22Rv1 (cell line): Measurements from ENCODE around the gene ADCY5.

ENCODE experiments used
- ZFX ChIP-seq: fragments of 450-650 bp; IDR thresholded peaks from 2 replicates; pipeline ENCODE4 v1.6.1; 2017; ENCODE audit warnings: antibody characterized with exemption, borderline replicate concordance
- TF ChIP-seq, protein P1 (sequence below): fragments of 450-650 bp; IDR thresholded peaks from 2 replicates; pipeline ENCODE4 v1.5.1; 2017; ENCODE audit warnings: mild to moderate bottlenecking

DNA sequence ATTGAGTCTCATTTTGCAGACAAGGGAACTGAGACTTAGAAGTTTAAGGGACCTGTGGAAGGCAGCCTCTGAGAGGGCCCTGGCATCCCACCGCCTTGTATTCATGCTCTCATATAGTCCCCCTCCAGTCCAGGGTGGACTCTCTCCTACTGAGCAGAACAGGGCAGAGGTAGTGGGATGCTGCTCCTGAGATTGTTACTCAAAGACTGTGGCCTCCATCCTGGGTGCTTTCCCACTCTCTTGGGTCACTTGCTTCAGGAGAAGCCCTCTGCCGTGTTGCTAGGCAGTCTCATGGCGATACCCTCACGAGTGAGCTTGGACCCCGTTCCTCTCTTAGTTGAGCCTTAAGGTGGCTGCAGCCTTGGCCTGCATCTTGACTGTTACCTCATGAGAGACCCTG lies 22.2 kb upstream of the ADCY5 start:
- TF ChIP-seq, protein P1, sequence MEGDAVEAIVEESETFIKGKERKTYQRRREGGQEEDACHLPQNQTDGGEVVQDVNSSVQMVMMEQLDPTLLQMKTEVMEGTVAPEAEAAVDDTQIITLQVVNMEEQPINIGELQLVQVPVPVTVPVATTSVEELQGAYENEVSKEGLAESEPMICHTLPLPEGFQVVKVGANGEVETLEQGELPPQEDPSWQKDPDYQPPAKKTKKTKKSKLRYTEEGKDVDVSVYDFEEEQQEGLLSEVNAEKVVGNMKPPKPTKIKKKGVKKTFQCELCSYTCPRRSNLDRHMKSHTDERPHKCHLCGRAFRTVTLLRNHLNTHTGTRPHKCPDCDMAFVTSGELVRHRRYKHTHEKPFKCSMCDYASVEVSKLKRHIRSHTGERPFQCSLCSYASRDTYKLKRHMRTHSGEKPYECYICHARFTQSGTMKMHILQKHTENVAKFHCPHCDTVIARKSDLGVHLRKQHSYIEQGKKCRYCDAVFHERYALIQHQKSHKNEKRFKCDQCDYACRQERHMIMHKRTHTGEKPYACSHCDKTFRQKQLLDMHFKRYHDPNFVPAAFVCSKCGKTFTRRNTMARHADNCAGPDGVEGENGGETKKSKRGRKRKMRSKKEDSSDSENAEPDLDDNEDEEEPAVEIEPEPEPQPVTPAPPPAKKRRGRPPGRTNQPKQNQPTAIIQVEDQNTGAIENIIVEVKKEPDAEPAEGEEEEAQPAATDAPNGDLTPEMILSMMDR = no peak
- no peak for TF ChIP-seq ZFX
